Measurements from ENCODE around the gene MLC1.

The MLC1 gene

GRCh38 chr22:50046481-50047245 lies 38.6 kb downstream of the MLC1 start:
- Histone ChIP-seq H3K23ac (ENCODE audit: low read length in 2 of 2) (no peak overlapping the region), H3K9me3 (ENCODE audit: control insufficient read depth, low read length) (peaks cover 10% of the 10 kb centered on the region), H3K79me1 (replicated peaks; ENCODE audit: low read length, poor library complexity, severe bottlenecking) (no peaks in the 10 kb centered on the region), H3K27me3 (ENCODE audit: control insufficient read depth in 1 of 2, insufficient read depth in 1 of 2, low read length in 2 of 2) (peaks cover 4 to 21% of the 10 kb centered on the region in 2 experiments), H2BK12ac (ENCODE audit: low read length in 2 of 2) (no peak overlapping the region), H3K18ac (ENCODE audit: low read depth in 1 of 2, low read length in 2 of 2) (no peak overlapping the region), H3K36me3 (ENCODE audit: control insufficient read depth in 1 of 2, insufficient read depth in 2 of 2, low read depth in 1 of 2, low read length in 2 of 2) (no peaks in the 10 kb centered on the region), H3K27ac (ENCODE audit: low read length, poor library complexity, severe bottlenecking) (no peak overlapping the region), H2BK5ac (ENCODE audit: low read depth, low read length, poor library complexity, severe bottlenecking) (no peak overlapping the region), H2BK15ac (ENCODE audit: low read depth, poor library complexity, severe bottlenecking) (no peak overlapping the region), H2AK5ac (ENCODE audit: low read length, severe bottlenecking) (no peak overlapping the region), H3K4me3 (ENCODE audit: insufficient read depth in 1 of 2, low read depth in 1 of 2, low read length in 2 of 2) (no peak overlapping the region), H3K4ac (ENCODE audit: low read depth in 1 of 2, low read length in 2 of 2) (no peak overlapping the region), H4K91ac (ENCODE audit: low read length) (no peak overlapping the region), H4K8ac (ENCODE audit: low read length) (no peak overlapping the region), H3K9ac (ENCODE audit: low read length) (no peak overlapping the region), H3K4me2 (ENCODE audit: low read length, poor library complexity, severe bottlenecking) (no peak overlapping the region), H3K14ac (ENCODE audit: low read length in 2 of 2) (no peak overlapping the region), H2AFZ (ENCODE audit: low read depth, low read length) (no peak overlapping the region), H3K4me1 (ENCODE audit: control insufficient read depth, insufficient read depth, low read depth, low read length) (no peaks in the 10 kb centered on the region), H2BK120ac (ENCODE audit: low read depth, low read length) (no peak overlapping the region)
- WGBS = 90% methylated on average over 26 of the region's 27 CpGs
- no peak for DNase-seq

- Histone ChIP-seq H3K4me3 (ENCODE audit: insufficient read depth in 1 of 2, low read depth in 1 of 2, low read length in 2 of 2) (no peak overlapping the region), H3K4me1 (ENCODE audit: control insufficient read depth, insufficient read depth, low read depth, low read length) (no peaks in the 10 kb centered on the region), H3K4me2 (ENCODE audit: low read length, poor library complexity, severe bottlenecking) (no peak overlapping the region), H2BK120ac (ENCODE audit: low read depth, low read length) (no peak overlapping the region), H3K27ac (ENCODE audit: low read length, poor library complexity, severe bottlenecking) (no peak overlapping the region), H3K18ac (ENCODE audit: low read depth in 1 of 2, low read length in 2 of 2) (no peak overlapping the region), H2BK12ac (ENCODE audit: low read length in 2 of 2) (no peak overlapping the region), H2AFZ (ENCODE audit: low read depth, low read length) (no peak overlapping the region), H3K9me3 (ENCODE audit: control insufficient read depth, low read length) (peaks cover 4% of the 10 kb centered on the region), H2BK15ac (ENCODE audit: low read depth, poor library complexity, severe bottlenecking) (no peak overlapping the region), H3K23ac (ENCODE audit: low read length in 2 of 2) (no peak overlapping the region), H4K8ac (ENCODE audit: low read length) (no peak overlapping the region), H4K91ac (ENCODE audit: low read length) (no peak overlapping the region), H3K14ac (ENCODE audit: low read length in 2 of 2) (no peak overlapping the region), H3K79me1 (replicated peaks; ENCODE audit: low read length, poor library complexity, severe bottlenecking) (no peaks in the 10 kb centered on the region), H2BK5ac (ENCODE audit: low read depth, low read length, poor library complexity, severe bottlenecking) (no peak overlapping the region), H2AK5ac (ENCODE audit: low read length, severe bottlenecking) (no peak overlapping the region), H3K4ac (ENCODE audit: low read depth in 1 of 2, low read length in 2 of 2) (no peak overlapping the region), H3K27me3 (ENCODE audit: control insufficient read depth in 1 of 2, insufficient read depth in 1 of 2, low read length in 2 of 2) (peaks cover 0 to 21% of the 10 kb centered on the region in 2 experiments), H3K9ac (ENCODE audit: low read length) (no peak overlapping the region), H3K36me3 (ENCODE audit: control insufficient read depth in 1 of 2, insufficient read depth in 2 of 2, low read depth in 1 of 2, low read length in 2 of 2) (no peaks in the 10 kb centered on the region)
- WGBS = 87% methylated on average over 19 of the region's 19 CpGs
- no peak for DNase-seq
Measured at GRCh38 chr22:50046019-50046415, 39.2 kb downstream of the MLC1 start.

GRCh38 chr22:50045211-50046018 lies 39.8 kb downstream of the MLC1 start:
- Histone ChIP-seq H2AFZ (ENCODE audit: low read depth, low read length) (no peak overlapping the region), H3K79me1 (replicated peaks; ENCODE audit: low read length, poor library complexity, severe bottlenecking) (no peaks in the 10 kb centered on the region), H3K18ac (ENCODE audit: low read depth in 1 of 2, low read length in 2 of 2) (no peak overlapping the region), H3K4me2 (ENCODE audit: low read length, poor library complexity, severe bottlenecking) (no peak overlapping the region), H3K27me3 (ENCODE audit: control insufficient read depth in 1 of 2, insufficient read depth in 1 of 2, low read length in 2 of 2) (peaks cover 0 to 21% of the 10 kb centered on the region in 2 experiments), H2BK5ac (ENCODE audit: low read depth, low read length, poor library complexity, severe bottlenecking) (no peak overlapping the region), H3K4me3 (ENCODE audit: insufficient read depth in 1 of 2, low read depth in 1 of 2, low read length in 2 of 2) (no peak overlapping the region), H4K8ac (ENCODE audit: low read length) (no peak overlapping the region), H2BK15ac (ENCODE audit: low read depth, poor library complexity, severe bottlenecking) (no peak overlapping the region), H4K91ac (ENCODE audit: low read length) (no peak overlapping the region), H3K36me3 (ENCODE audit: control insufficient read depth in 1 of 2, insufficient read depth in 2 of 2, low read depth in 1 of 2, low read length in 2 of 2) (no peaks in the 10 kb centered on the region), H2BK120ac (ENCODE audit: low read depth, low read length) (no peak overlapping the region), H3K9me3 (ENCODE audit: control insufficient read depth, low read length) (peaks cover 4% of the 10 kb centered on the region), H3K27ac (ENCODE audit: low read length, poor library complexity, severe bottlenecking) (no peak overlapping the region), H3K4me1 (ENCODE audit: control insufficient read depth, insufficient read depth, low read depth, low read length) (no peaks in the 10 kb centered on the region), H3K14ac (ENCODE audit: low read length in 2 of 2) (no peak overlapping the region), H3K9ac (ENCODE audit: low read length) (no peak overlapping the region), H3K4ac (ENCODE audit: low read depth in 1 of 2, low read length in 2 of 2) (no peak overlapping the region), H3K23ac (ENCODE audit: low read length in 2 of 2) (no peak overlapping the region), H2AK5ac (ENCODE audit: low read length, severe bottlenecking) (no peak overlapping the region), H2BK12ac (ENCODE audit: low read length in 2 of 2) (no peak overlapping the region)
- 81% methylated on average over 34 of the region's 35 CpGs for WGBS
- DNase-seq = no peak

- peaks cover 5% of the 10 kb centered on the region for H3K9me3 ChIP-seq (ENCODE audit: control insufficient read depth, low read length)
- no peak overlapping the region for H3K23ac ChIP-seq (ENCODE audit: low read length in 2 of 2)
- H3K18ac ChIP-seq (ENCODE audit: low read depth in 1 of 2, low read length in 2 of 2) = no peak overlapping the region
- no peak overlapping the region for H3K9ac ChIP-seq (ENCODE audit: low read length)
- no peak overlapping the region for H3K27ac ChIP-seq (ENCODE audit: low read length, poor library complexity, severe bottlenecking)
- no peak overlapping the region for H3K4me2 ChIP-seq (ENCODE audit: low read length, poor library complexity, severe bottlenecking)
- H3K4me1 ChIP-seq (ENCODE audit: control insufficient read depth, insufficient read depth, low read depth, low read length) = no peaks in the 10 kb centered on the region
- H2BK120ac ChIP-seq (ENCODE audit: low read depth, low read length) = no peak overlapping the region
- no peak overlapping the region for H4K8ac ChIP-seq (ENCODE audit: low read length)
- no peak overlapping the region for H3K14ac ChIP-seq (ENCODE audit: low read length in 2 of 2)
- H2BK12ac ChIP-seq (ENCODE audit: low read length in 2 of 2) = no peak overlapping the region
- H2AK5ac ChIP-seq (ENCODE audit: low read length, severe bottlenecking) = no peak overlapping the region
- no peaks in the 10 kb centered on the region for H3K79me1 ChIP-seq (replicated peaks; ENCODE audit: low read length, poor library complexity, severe bottlenecking)
- no peak overlapping the region for H2BK5ac ChIP-seq (ENCODE audit: low read depth, low read length, poor library complexity, severe bottlenecking)
- no peak overlapping the region for H4K91ac ChIP-seq (ENCODE audit: low read length)
- peaks cover 0 to 21% of the 10 kb centered on the region in 2 experiments for H3K27me3 ChIP-seq (ENCODE audit: control insufficient read depth in 1 of 2, insufficient read depth in 1 of 2, low read length in 2 of 2)
- H3K4me3 ChIP-seq (ENCODE audit: insufficient read depth in 1 of 2, low read depth in 1 of 2, low read length in 2 of 2) = no peak overlapping the region
- H3K4ac ChIP-seq (ENCODE audit: low read depth in 1 of 2, low read length in 2 of 2) = no peak overlapping the region
- WGBS = 88% methylated on average over 30 of the region's 30 CpGs
- no peak overlapping the region for H2AFZ ChIP-seq (ENCODE audit: low read depth, low read length)
- H2BK15ac ChIP-seq (ENCODE audit: low read depth, poor library complexity, severe bottlenecking) = no peak overlapping the region
- no peaks in the 10 kb centered on the region for H3K36me3 ChIP-seq (ENCODE audit: control insufficient read depth in 1 of 2, insufficient read depth in 2 of 2, low read depth in 1 of 2, low read length in 2 of 2)
- no peak for DNase-seq
Measured at GRCh38 chr22:50044485-50045118, 40.6 kb downstream of the MLC1 start.

All from mesenchymal stem cell (in vitro differentiated cells and primary cell).